Astrocyte (in vitro differentiated cells and primary cell): ENCODE data around the gene GAL3ST1. TPM values are rescaled to one million over a fixed set of nuclear protein-coding genes. Genes with fewer than 3 reads are reported as not detected.

Experiments
- DNase-seq: peaks from one replicate; pipeline ENCODE4 v3.0.0-alpha.2; 2010; ENCODE audit warnings: low read depth
- FAIRE-seq: peaks from 2 replicates; lab custom pipeline; 2011; peaks lifted over from hg19 to GRCh38; lab: Jason Lieb, UNC
- H2AFZ ChIP-seq: 2 replicates; pipeline ENCODE4 v1.6.0; 2012; ENCODE audit warnings: low read depth, low read length, inconsistent platforms
- H3K27ac ChIP-seq: 2 replicates; pipeline ENCODE4 v1.5.1; 2011; ENCODE audit warnings: low read depth, low read length, inconsistent platforms
- H3K27me3 ChIP-seq: 2 replicates; pipeline ENCODE4 v1.6.0; 2011; ENCODE audit warnings: low read length, inconsistent platforms; ENCODE audit not compliant: insufficient read depth
- H3K36me3 ChIP-seq: 2 replicates; pipeline ENCODE4 v1.5.1; 2011; ENCODE audit warnings: low read length, inconsistent platforms; ENCODE audit not compliant: insufficient read depth
- H3K4me1 ChIP-seq: 2 replicates; pipeline ENCODE4 v1.5.1; 2011; ENCODE audit warnings: low read length, inconsistent platforms; ENCODE audit not compliant: insufficient read depth
- H3K4me2 ChIP-seq: 2 replicates; pipeline ENCODE4 v1.6.0; 2012; ENCODE audit warnings: low read length, inconsistent platforms
- H3K4me3 ChIP-seq: 2 replicates; pipeline ENCODE4 v1.5.1; 2011; ENCODE audit warnings: low read depth, mild to moderate bottlenecking, low read length, inconsistent platforms; ENCODE audit not compliant: insufficient read depth
- H3K79me2 ChIP-seq: 2 replicates; pipeline ENCODE4 v1.6.0; 2012; ENCODE audit warnings: mild to moderate bottlenecking, low read length, inconsistent platforms; ENCODE audit not compliant: insufficient read depth
- H3K9ac ChIP-seq: 2 replicates; pipeline ENCODE4 v1.6.0; 2012; ENCODE audit warnings: mild to moderate bottlenecking, low read length, inconsistent platforms
- H3K9me3 ChIP-seq: 2 replicates; pipeline ENCODE4 v1.5.1; 2012; ENCODE audit warnings: low read depth, mild to moderate bottlenecking, low read length, inconsistent platforms; ENCODE audit not compliant: insufficient read depth
- H4K20me1 ChIP-seq: 2 replicates; pipeline ENCODE4 v1.6.0; 2012; ENCODE audit warnings: low read length, inconsistent platforms; ENCODE audit not compliant: insufficient read depth
- H3K27ac Mint-ChIP-seq: one replicate; pipeline ENCODE4 v1.8.0; 2021; ENCODE audit warnings: mild to moderate bottlenecking, mixed read lengths; ENCODE audit not compliant: unreplicated experiment
- H3K27me3 Mint-ChIP-seq: one replicate; pipeline ENCODE4 v1.8.0; 2021; ENCODE audit warnings: low read depth, mixed read lengths; ENCODE audit not compliant: unreplicated experiment
- H3K36me3 Mint-ChIP-seq: one replicate; pipeline ENCODE4 v1.8.0; 2021; ENCODE audit warnings: low read depth, mixed read lengths; ENCODE audit not compliant: unreplicated experiment
- H3K4me1 Mint-ChIP-seq: one replicate; pipeline ENCODE4 v1.8.0; 2021; ENCODE audit warnings: low read depth, mixed read lengths; ENCODE audit not compliant: unreplicated experiment
- H3K4me3 Mint-ChIP-seq: one replicate; pipeline ENCODE4 v1.8.0; 2021; ENCODE audit warnings: mild to moderate bottlenecking, moderate library complexity, mixed read lengths; ENCODE audit not compliant: unreplicated experiment
- H3K9me3 Mint-ChIP-seq: one replicate; pipeline ENCODE4 v1.8.0; 2021; ENCODE audit warnings: mild to moderate bottlenecking, mixed read lengths; ENCODE audit not compliant: unreplicated experiment
- CTCF ChIP-seq: IDR thresholded peaks from 2 replicates; pipeline ENCODE4 v1.5.1; 2011; ENCODE audit warnings: low read depth, mild to moderate bottlenecking, inconsistent platforms, low read length, moderate library complexity; ENCODE audit not compliant: insufficient read depth
- EZH2 ChIP-seq: IDR thresholded peaks from 2 replicates; pipeline ENCODE4 v1.6.1; 2012; ENCODE audit warnings: mild to moderate bottlenecking, low read length, inconsistent platforms; ENCODE audit not compliant: insufficient read depth
- total RNA-seq: library from RNA; stranded (reverse); gene quantifications from 2 replicates; pipeline ENCODE4 v1.2.1, GENCODE V29; 2021

The GAL3ST1 gene
- total RNA-seq, 1 donor from 2014 or later: 3.4 TPM

- H3K79me2 ChIP-seq: no peaks in the 10 kb centered on the region
- H2AFZ ChIP-seq: no peak overlapping the region
- H3K27ac ChIP-seq: no peak overlapping the region
- no peak for TF ChIP-seq EZH2
- TF ChIP-seq CTCF: no peak
- H4K20me1 ChIP-seq: no peaks in the 10 kb centered on the region
- no peaks in the 10 kb centered on the region for H3K4me1 Mint-ChIP-seq
- H3K4me3 ChIP-seq: no peak overlapping the region
- H3K4me3 Mint-ChIP-seq: no peak overlapping the region
- no peak for DNase-seq
- no peak overlapping the region for H3K4me2 ChIP-seq
- H3K9ac ChIP-seq: no peak overlapping the region
- no peaks in the 10 kb centered on the region for H3K36me3 Mint-ChIP-seq
- H3K27me3 ChIP-seq: peaks cover 2% of the 10 kb centered on the region
- peaks cover 6% of the 10 kb centered on the region for H3K4me1 ChIP-seq
- H3K9me3 Mint-ChIP-seq: no peaks in the 10 kb centered on the region
- H3K36me3 ChIP-seq: no peaks in the 10 kb centered on the region
- H3K9me3 ChIP-seq: no peaks in the 10 kb centered on the region
- no peak overlapping the region for H3K27ac Mint-ChIP-seq
- no peak for FAIRE-seq
- peaks cover 8% of the 10 kb centered on the region for H3K27me3 Mint-ChIP-seq
Observed at GRCh38 chr22:30559889-30560288, 14.6 kb downstream of the GAL3ST1 start.

- Histone ChIP-seq H3K4me2 (no peak overlapping the region), H3K27ac (no peak overlapping the region), H4K20me1 (no peaks in the 10 kb centered on the region), H3K4me3 (no peak overlapping the region), H3K36me3 (no peaks in the 10 kb centered on the region), H3K27me3 (no peaks in the 10 kb centered on the region), H3K9ac (no peak overlapping the region), H2AFZ (no peak overlapping the region), H3K4me1 (peaks cover 6% of the 10 kb centered on the region), H3K79me2 (no peaks in the 10 kb centered on the region), H3K9me3 (no peaks in the 10 kb centered on the region)
- H3K27me3 Mint-ChIP-seq: peaks cover 1% of the 10 kb centered on the region
- no peak for FAIRE-seq
- TF ChIP-seq CTCF (no peak), EZH2 (no peak)
- H3K27ac Mint-ChIP-seq: no peak overlapping the region
- H3K4me1 Mint-ChIP-seq: no peaks in the 10 kb centered on the region
- no peak for DNase-seq
- H3K9me3 Mint-ChIP-seq: no peaks in the 10 kb centered on the region
- H3K36me3 Mint-ChIP-seq: no peaks in the 10 kb centered on the region
- H3K4me3 Mint-ChIP-seq: no peak overlapping the region
Observed at GRCh38 chr22:30557243-30557642, 17.2 kb downstream of the GAL3ST1 start.

GRCh38 chr22:30556388-30556787, 18.1 kb downstream of the GAL3ST1 start:
- no peak overlapping the region for H3K9ac ChIP-seq
- no peaks in the 10 kb centered on the region for H3K79me2 ChIP-seq
- H3K27me3 Mint-ChIP-seq: peaks cover 1% of the 10 kb centered on the region
- H3K27ac Mint-ChIP-seq: no peak overlapping the region
- no peak overlapping the region for H2AFZ ChIP-seq
- no peaks in the 10 kb centered on the region for H3K4me1 Mint-ChIP-seq
- H3K36me3 Mint-ChIP-seq: no peaks in the 10 kb centered on the region
- FAIRE-seq: no peak
- TF ChIP-seq EZH2 (no peak), CTCF (no peak)
- H4K20me1 ChIP-seq: no peaks in the 10 kb centered on the region
- no peaks in the 10 kb centered on the region for H3K9me3 ChIP-seq
- no peak overlapping the region for H3K4me3 Mint-ChIP-seq
- no peak overlapping the region for H3K27ac ChIP-seq
- no peak overlapping the region for H3K4me3 ChIP-seq
- no peaks in the 10 kb centered on the region for H3K9me3 Mint-ChIP-seq
- no peaks in the 10 kb centered on the region for H3K27me3 ChIP-seq
- no peak overlapping the region for H3K4me2 ChIP-seq
- no peak for DNase-seq
- H3K4me1 ChIP-seq: peaks cover 2% of the 10 kb centered on the region
- H3K36me3 ChIP-seq: no peaks in the 10 kb centered on the region
